DMS 273 (cell line): Measurements from ENCODE around the gene FCN3.
A peak's percentile ranks its signal among the peaks of the same experiment; 100 is the strongest.

Experiments
- DNase-seq: peaks from one replicate; lab custom pipeline; 2025; ENCODE audit not compliant: unreplicated experiment; lab: John Stamatoyannopoulos, UW

Gene FCN3

DNA sequence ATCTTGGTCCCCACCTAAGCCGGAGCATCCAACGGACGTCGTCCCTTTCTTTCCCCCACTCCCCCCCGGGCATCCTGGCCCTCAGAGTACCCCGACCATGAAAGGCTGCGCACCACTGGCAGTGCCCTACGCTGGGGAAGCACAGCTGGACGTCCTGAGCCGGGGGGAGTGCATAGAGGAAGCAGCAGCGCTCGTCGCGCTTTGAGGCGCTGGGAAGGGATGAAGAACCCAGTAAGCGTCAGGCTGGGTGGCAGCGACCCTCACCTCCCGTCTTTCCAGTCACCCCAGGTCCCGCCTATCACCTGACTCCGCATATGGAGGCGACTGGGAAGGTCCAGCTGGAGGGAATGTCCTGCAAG, 13.6 kb downstream of the FCN3 start:
- DNase-seq, result no peak

DNA sequence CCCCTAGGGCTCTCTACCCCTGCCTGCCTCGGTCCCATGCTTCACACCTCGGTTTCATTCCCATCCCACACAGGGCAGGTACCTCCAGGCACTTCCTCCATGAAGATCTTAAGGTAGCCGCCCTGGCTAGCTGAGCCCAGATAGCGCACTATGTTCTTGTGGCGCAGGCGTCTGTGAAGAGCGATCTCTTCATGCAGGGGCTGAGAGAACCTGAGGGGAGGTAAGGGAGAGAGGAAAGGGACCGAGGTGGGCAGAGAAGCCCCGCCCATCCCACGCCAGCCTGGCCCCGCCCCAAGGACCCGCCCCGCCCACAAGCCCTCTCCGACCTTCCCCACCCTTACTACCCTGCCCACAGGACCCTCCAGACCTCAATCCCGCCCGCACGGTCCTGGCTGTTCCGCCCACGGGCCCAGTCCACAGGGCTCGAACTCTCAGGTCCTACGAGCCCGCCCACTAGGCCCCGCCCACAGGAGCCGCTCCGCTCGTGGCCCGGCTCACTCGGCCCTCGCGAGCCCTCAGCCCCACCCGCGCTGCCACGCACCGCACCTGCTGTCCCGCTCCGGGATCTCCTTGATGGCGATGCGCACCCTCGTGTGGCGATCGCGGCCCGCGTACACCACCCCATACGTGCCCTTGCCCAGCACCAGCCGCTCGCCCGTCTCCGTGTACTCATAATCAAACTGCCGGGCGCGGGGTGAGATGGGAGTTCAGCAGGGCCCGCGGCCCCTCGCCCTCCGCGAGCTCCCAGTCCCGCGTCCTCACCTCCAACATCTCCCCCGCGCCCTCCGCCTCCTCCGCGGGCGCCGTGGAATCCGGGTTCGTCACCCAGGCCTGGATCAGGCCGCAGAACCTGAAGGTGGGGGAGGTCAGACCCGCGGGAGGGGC, 14.2 kb downstream of the FCN3 start:
- DNase-seq, result no peak

DNA sequence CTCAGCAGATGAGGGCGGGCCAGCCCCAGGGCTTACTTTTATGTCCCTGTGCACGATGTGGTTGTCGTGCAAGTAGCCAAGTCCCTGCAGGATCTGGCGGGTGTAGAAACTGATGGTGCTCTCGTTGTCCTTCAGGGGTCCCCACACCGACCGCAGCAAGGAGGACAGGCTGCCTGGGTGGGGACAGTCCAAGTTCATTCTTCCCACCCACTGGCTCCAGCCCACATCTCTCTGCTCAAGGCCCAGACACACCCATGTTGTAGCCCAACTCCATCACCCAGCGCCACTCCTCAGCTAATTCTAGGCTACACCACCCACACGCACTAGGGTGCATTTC, 14.8 kb downstream of the FCN3 start:
- DNase-seq, result no peak

DNA sequence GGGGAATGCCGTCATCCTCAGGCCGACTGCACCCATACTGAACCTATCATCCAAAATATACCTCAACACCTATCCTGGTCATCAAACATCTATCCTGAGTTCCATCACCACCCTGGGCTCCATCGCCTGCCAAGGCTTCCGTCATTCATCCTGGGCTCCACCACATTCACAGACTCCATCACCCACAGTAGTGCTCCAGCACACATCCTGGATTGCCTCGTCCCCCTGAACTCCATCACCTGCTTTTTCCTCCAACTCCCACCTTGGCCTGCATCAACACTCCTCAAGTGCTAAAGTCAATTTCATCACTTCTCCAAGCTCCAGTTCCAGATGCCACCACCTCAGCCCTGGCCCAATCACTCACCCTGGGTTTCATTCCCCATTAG, 15.7 kb downstream of the FCN3 start:
- no peak for DNase-seq

DNA sequence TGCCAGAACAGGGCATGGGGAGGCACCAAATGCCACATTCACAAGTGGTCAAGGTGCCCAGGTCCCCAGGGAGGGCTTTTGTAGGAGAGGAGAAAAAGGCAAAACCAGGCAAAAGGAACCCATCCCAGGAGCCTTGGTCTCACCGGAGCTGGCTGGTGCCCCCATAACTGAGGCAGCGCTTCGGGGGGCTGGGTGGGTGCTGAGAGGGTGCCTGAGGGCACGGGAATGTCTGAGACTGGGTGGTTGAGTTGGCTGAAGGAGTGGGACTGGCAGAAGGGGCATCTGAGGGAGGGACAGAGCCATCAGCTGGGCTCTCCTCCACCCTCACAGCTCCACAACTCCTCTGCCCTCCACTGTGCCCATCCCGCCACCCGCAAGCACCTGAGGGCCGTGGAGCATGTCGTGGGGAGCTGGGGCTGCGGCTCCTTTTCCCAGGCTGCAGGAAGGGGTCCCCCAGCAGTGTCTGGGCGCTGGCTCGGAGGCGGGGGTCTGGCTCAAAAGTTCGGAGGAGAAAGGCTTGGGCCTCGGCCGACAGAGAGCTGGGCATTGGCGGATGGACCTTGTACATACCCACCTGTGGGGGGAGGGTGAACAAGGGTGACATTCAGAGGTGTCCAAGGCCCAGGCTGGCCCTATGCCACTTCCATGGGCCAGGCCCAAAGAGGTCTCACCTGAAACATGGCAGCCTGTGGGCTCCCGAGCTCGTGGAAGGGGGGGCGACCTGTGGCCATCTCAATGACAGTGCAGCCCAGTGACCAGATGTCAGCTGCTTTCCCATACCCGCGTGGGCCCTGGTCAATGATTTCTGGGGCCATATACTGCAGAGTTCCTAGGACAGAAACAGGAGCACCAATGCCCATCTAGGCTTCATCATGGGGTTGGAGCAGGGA, 16.3 kb downstream of the FCN3 start:
- DNase-seq, result no peak

DNA sequence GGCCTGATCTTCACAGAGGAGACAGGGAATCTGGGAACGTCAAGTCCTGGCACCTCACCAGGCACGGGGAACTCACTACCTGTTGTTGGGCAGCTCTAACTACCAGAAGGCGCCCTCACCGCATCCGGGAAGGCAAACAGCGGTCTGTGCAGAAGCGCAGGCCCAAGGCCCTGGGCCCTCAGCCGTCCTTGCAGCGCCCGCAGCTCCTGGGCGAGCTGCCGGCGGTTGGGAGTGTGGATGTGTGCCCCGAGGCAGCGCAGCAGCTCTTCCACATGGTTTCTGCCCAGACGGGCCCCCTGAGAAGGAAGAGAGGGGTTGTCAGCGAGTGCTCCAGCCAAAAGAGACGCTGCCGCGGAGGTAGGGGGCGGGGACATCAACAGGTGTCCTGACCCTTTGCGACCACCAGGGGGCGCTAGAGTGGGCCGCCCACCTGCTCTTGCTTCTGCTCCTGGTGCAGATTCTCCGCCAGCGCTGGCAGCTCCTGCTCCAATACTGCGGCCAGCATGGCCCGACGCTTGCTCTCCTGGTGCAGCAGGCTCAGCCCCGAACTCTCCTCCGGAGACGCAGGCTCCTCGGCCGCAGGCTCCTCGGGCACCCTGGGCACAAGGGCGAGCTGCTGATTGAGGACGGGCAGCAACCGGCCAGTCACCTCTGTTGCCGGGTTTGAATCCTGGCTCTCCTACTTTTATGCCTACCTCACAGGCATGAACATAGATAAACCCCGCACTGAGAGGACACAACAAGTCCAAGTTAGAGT, 17.2 kb downstream of the FCN3 start:
- peak; percentile 83 for DNase-seq

DNA sequence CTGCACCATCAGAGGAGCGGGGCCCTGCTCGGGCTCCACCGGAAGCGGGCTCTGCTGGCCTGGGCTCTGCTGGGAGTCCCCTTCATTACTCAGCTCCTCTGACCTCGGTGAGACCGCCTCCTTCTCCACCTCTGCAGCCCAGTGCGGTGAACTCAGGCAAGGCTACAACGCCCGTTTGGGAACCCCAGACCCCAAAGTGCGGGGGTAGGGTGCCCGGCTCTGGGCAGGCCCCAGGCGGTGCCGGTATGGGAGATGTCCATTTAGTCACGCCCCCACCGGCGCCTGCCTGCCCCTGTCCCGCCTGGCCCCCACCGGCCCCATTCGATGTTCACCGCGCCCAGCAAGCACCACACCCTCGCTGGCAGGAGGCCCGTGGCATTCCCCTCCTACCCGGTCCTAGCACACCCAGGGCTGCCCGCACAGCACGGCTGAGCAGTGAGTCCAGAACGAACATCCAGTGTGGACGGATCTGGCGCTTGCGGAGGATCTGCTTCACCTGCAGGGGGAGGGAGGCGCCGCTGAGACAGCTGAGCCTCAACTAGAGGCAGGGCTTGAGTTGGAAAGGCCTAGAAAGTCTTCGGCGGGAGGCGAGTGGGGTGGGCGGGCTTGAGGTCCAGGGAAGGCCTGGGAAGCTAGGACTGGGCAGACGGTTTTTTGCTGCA, 17.9 kb downstream of the FCN3 start:
- DNase-seq, result no peak

DNA sequence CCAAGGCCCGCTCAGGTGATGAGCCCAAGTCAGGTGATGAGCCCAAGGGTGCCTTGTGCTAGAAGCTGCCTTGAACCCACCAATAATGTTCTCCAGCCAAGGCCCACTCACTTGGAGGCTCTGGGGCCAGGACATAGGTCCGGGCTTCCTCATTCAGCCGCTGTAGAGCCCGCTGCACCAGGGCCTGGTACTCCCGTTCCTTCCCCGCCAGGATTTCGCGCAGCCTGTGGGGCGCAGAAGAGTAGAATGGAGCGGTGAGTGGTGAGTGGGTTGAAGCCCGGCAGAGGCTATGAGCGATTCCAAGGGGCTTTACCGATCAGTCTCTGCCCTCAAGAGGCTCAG, 18.4 kb downstream of the FCN3 start:
- no peak for DNase-seq

DNA sequence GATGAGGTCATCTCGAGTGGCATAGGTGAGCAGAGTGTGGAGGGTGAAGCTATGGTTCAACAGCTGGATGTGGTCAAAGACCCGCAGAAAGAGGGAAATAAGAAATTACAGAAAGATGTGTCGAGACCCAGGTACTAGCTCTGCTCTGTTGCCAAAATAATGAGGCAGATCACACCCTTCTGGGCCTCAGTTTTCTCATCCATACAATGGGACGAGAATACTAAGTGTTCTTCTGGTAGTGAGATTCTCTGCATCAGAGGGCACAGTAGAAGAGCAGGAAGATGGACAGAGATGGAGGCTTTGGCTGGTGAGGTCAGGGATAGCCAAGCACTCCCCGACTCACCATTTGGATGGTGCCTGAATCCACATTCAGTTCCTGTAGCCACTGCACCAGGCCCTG, 18.9 kb downstream of the FCN3 start:
- DNase-seq, result no peak

DNA sequence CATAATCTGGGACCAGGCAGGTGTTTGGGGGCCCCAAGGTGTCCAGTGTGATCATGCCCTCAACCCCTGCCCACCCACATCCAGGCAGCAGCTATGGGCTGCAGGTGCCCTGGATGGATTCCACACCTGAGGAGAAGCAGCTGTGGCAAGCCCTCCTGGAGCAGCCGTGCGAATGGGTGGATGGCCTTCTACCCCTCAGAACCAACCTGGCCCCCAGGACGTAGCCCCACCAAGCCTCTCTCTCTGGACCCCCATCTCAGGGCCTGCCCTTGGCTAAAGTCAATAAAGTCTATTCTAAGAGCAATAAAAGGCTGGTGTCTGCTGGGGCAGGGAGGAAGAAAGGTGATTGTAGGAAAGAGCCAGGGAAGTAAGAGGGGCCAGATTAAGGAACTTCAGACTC, 21.0 kb downstream of the FCN3 start:
- DNase-seq, result no peak

DNA sequence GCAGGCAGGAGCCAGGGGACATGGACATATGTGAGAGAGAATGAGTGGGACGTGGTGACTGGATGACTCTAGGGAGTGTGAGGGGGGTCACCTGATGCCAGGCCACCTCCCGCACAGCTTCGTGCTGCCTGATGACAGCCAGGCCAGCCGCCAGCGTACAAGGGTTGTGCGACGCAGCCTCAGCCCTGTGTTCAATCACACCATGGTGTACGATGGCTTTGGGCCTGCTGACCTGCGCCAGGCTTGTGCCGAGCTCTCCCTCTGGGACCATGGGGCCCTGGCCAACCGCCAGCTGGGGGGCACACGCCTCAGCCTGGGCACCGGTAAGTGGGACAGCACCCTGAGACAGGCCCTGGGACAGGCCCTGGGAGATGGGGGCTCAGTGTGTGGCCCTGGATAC, 21.5 kb downstream of the FCN3 start:
- no peak for DNase-seq

DNA sequence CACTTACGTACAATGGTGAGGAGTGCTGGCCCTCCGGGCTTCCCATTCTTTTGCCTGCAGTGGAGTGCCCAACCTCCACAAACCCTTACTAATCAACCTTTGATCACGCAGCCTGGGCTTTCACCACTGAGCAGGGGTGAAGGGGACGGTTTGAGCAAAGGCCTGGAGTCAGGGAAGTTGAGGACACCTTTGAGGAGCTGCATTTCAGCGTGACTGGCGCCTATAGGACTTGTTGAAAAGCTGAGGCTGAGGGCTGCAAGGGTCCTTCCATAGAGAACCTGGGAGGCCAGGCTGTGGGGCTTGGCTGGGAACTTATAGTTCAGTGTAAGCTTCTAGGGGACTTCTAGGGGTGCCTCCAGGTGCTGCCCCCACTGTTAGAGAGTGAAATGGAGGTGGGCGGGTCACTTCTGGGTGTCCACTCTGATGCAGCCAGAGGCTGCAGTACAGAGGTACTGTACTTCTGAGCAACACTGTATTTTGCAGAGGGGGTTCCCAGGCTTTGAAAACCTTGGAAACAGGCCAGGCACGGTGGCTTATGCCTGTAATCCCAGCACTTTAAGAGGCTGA, 23.0 kb downstream of the FCN3 start:
- no peak for DNase-seq

DNA sequence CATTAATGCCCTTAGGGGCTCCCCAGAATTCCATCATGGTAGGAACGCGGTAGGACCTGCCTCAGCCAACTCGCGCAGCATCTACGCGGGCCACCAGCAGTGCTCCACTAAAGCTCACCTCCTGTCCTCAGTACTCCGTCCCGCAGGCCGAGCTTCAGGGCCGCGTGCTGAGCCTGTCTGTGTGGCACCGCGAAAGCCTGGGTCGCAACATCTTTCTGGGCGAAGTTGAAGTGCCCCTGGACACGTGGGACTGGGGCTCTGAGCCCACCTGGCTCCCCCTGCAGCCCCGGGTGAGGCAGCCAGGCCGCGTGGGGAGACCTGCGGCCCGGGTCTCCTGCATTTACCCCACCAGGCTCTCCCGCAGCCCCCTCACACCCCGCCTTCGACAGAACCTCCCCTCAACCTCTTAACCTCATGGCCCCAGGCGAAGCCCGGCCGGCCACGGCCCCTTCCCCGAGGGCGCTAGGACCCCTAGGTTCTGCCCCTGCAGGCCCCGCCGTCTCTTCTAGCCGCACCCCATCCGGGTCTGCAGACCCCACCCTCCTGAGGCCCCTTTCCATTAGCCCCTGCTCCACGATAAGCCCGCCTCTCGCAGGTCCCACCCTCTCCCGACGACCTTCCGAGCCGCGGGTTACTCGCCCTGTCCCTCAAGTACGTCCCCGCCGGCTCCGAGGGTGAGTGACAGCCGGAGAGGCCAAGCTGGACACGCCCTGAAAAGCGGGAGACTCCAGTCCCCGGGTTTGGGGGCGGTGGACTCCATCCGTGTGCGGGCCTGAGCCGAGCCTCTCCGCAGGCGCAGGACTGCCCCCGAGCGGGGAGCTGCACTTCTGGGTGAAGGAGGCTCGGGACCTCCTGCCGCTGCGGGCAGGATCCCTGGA, 23.7 kb downstream of the FCN3 start:
- DNase-seq, result no peak

DNA sequence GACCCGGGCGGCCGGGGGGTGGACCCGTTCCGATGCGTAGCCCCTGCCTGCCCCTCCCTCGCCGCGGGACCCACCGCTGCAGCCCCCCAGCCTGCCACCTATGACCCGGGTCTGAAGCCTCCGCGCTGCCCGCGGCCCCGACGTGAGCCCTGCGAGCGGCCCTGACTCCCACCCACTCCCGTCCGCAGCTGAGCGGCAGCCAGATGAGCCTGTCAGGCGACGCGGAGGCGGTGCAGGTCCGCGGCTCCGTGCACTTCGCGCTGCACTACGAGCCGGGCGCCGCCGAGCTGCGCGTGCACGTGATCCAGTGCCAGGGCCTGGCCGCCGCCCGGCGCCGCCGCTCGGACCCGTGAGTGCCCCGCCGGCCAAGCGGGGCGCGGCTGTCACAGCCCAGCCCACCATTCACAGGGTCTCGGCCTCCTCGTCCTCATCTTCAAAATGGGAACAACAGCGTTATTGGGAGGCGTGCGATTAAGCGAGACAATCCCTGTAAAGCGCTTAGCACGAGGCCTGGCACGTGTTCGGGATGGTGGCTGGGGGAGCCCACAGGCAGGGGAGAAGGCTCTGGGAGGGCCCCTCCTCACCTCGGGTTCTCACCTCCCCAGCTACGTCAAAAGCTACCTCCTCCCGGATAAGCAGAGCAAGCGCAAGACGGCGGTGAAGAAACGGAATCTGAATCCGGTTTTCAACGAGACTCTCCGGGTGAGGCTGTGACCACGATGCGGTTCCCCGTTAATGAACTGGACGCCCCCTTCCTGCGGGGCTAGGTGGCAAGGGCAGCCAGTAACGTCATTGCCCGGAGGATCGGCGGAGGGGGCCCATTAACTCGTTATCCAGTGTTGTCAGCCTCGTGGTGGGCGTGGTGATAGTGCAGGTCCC, 24.6 kb downstream of the FCN3 start:
- no peak for DNase-seq

DNA sequence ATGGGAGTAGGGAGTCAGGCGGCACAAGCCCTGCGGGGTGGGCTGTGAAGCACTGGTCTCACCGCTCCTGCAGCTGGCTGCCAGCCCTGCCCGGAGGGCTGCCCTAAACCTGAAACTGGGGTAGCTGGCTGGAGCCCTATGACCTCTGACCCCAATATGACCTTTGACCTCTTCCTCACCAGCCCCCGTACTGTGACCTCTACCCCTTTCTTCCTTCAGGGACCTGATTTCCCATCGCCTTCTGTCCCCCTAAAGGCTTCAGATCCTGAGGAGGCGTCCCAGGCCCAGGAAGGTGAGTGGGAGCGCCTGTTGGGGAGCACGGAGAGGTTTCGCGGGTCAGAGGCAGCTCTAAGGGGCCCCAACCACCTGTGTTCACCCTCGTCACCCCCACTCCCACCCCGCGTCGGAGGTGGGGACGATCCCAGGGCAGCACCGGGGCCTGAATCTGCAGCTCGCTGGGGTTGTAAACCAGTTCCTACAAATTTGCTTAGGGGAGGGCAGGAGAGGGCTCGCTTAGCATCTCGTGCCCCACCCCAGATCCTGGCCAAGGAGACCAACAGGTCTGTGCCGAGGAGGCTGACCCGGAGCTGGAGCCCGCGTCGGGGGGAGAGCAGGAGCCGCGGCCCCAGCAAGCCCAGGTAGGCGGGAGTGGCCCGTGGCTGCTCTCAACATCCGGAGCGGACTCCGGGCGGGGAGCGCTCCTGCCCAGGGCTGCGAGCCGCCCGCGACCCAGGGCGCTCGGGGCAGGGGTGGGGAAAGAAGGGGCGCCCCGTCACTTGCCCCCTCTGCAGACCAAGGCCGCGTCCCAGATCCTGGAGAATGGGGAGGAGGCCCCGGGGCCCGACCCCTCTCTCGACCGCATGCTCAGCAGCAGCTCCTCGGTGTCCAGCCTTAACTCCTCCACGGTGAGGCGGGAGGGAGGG, 25.5 kb downstream of the FCN3 start:
- DNase-seq, result peak; percentile 56

DNA sequence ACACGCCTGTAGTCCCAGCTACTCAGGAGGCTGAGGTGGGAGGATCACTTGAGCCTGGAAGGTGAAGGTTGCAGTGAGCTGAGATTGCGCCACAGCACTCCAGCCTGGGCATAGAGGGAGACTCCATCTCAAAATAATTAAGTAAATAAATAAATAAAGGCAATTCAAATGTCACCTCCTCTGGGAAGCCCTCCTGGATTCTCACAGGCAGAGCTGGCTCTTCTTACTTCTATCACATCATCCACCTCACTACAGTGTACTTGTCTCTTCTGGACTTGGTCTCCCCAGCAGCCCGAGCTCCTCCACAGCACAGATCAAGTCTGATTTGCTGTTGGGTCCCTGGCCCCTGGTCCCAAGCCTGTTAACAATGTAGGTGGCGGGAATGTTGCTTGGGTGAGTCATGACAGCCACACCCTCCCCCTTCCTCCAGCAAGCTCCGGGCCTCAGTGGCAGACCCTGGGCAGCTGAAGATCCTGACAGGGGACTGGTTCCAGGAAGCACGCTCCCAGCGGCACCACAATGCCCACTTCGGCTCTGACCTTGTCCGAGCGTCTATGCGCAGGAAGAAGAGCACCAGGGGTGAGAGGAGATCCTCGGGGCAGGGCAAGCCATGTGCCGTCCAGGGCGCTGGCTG, 27.5 kb downstream of the FCN3 start:
- no peak for DNase-seq

DNA sequence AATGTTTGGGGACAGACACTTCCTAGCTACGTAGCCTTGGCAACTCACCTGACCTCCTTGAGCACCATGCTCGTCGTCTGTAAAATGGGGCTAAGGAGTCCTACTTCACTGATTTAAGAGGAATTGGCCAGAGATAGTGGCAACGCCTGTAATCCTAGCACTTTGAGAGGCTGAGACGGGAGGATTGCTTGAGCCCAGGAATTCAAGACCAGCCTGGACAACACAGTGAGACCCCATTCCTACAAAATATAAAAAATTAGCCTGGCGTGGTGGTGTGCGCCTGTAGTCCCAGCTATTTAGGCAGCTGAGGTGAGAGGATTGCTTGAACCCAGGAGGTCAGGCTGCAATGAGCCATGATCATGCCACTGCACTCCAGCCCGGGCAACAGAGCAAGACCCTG, 28.3 kb downstream of the FCN3 start:
- DNase-seq, result no peak
